ENCODE results near the gene OR56A1.
"Not testable (repeated sequence)": the region's sequence is repeated elsewhere in the genome, so short reads cannot be mapped to it uniquely, and the experiment has no call there.

Gene OR56A1, protein sequence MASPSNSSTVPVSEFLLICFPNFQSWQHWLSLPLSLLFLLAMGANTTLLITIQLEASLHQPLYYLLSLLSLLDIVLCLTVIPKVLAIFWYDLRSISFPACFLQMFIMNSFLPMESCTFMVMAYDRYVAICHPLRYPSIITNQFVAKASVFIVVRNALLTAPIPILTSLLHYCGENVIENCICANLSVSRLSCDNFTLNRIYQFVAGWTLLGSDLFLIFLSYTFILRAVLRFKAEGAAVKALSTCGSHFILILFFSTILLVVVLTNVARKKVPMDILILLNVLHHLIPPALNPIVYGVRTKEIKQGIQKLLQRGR

GRCh38 chr11:6030708-6031405 lies at the start of gene OR56A1:
TSS of gene OR56A1 (minus strand) at chr11:6030758. CDS start at chr11:6027692, 3,066 bp downstream.
- Histone ChIP-seq H2AFZ (ENCODE audit: low read length, unreplicated experiment) (no peak within 1 kb of the TSS), H3K36me3 (ENCODE audit: insufficient read depth, low read length) (no peaks in the 10 kb centered on the region), H3K4me3 (ENCODE audit: low read depth, low read length) (no peak within 1 kb of the TSS), H3K27me3 (ENCODE audit: insufficient read depth, low read length) (peaks cover 5% of the 10 kb centered on the region), H3K79me2 (ENCODE audit: control insufficient read depth, insufficient read depth, low read length, unreplicated experiment) (no peaks in the 10 kb centered on the region), H3K27ac (ENCODE audit: low read depth, low read length) (no peak within 1 kb of the TSS), H3K4me1 (ENCODE audit: control insufficient read depth, insufficient read depth, low read length, unreplicated experiment) (no peaks in the 10 kb centered on the region)

- no peaks in the 10 kb centered on the region for H3K79me2 ChIP-seq (ENCODE audit: control insufficient read depth, insufficient read depth, low read length, unreplicated experiment)
- no peak overlapping the region for H3K27ac ChIP-seq (ENCODE audit: low read depth, low read length)
- H3K4me1 ChIP-seq (ENCODE audit: control insufficient read depth, insufficient read depth, low read length, unreplicated experiment), result no peaks in the 10 kb centered on the region
- no peaks in the 10 kb centered on the region for H3K27me3 ChIP-seq (ENCODE audit: insufficient read depth, low read length)
- no peaks in the 10 kb centered on the region for H3K36me3 ChIP-seq (ENCODE audit: insufficient read depth, low read length)
- no peak overlapping the region for H3K4me3 ChIP-seq (ENCODE audit: low read depth, low read length)
- no peak overlapping the region for H2AFZ ChIP-seq (ENCODE audit: low read length, unreplicated experiment)
Measured at GRCh38 chr11:6079463-6079862, 48.9 kb upstream of the OR56A1 start.

DNA sequence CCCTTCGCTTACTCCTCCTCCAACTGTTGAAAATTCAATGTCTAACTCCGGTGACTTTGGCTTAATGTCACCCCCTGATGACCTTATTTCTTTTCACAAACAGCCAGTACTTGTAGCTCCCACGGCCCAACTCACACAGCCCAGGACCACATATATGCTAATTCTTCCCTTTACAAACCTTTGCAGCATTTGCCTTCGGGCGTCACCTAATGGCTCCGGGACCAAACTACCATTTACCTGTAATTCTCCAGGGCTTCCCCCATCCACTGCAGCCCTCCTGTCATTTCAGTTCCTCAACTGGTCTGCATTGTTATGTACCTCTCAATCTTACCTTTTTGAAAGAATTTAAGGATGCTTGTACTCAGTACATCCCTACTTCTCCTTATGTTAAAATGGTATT lies 47.2 kb upstream of the OR56A1 start:
- Histone ChIP-seq H3K36me3 (ENCODE audit: insufficient read depth, low read length) (no peaks in the 10 kb centered on the region), H3K4me1 (ENCODE audit: control insufficient read depth, insufficient read depth, low read length, unreplicated experiment) (no peaks in the 10 kb centered on the region), H3K27ac (ENCODE audit: low read depth, low read length) (no peak overlapping the region), H3K79me2 (ENCODE audit: control insufficient read depth, insufficient read depth, low read length, unreplicated experiment) (no peaks in the 10 kb centered on the region), H3K4me3 (ENCODE audit: low read depth, low read length) (no peak overlapping the region), H2AFZ (ENCODE audit: low read length, unreplicated experiment) (no peak overlapping the region), H3K27me3 (ENCODE audit: insufficient read depth, low read length) (no peaks in the 10 kb centered on the region)

- H3K4me1 ChIP-seq (ENCODE audit: control insufficient read depth, insufficient read depth, low read length, unreplicated experiment); H3K4me3 ChIP-seq (ENCODE audit: low read depth, low read length); H3K79me2 ChIP-seq (ENCODE audit: control insufficient read depth, insufficient read depth, low read length, unreplicated experiment); H3K36me3 ChIP-seq (ENCODE audit: insufficient read depth, low read length); H3K27ac ChIP-seq (ENCODE audit: low read depth, low read length); H3K27me3 ChIP-seq (ENCODE audit: insufficient read depth, low read length); H2AFZ ChIP-seq (ENCODE audit: low read length, unreplicated experiment): not testable (repeated sequence)
Measured at GRCh38 chr11:6076443-6076842, 45.9 kb upstream of the OR56A1 start.

GRCh38 chr11:6067502-6067901 lies 36.9 kb upstream of the OR56A1 start:
- H3K4me1 ChIP-seq (ENCODE audit: control insufficient read depth, insufficient read depth, low read length, unreplicated experiment), result no peaks in the 10 kb centered on the region
- no peak overlapping the region for H3K4me3 ChIP-seq (ENCODE audit: low read depth, low read length)
- H3K79me2 ChIP-seq (ENCODE audit: control insufficient read depth, insufficient read depth, low read length, unreplicated experiment), result no peaks in the 10 kb centered on the region
- H3K27ac ChIP-seq (ENCODE audit: low read depth, low read length), result no peak overlapping the region
- H3K27me3 ChIP-seq (ENCODE audit: insufficient read depth, low read length), result no peaks in the 10 kb centered on the region
- no peak overlapping the region for H2AFZ ChIP-seq (ENCODE audit: low read length, unreplicated experiment)
- H3K36me3 ChIP-seq (ENCODE audit: insufficient read depth, low read length), result no peaks in the 10 kb centered on the region

DNA sequence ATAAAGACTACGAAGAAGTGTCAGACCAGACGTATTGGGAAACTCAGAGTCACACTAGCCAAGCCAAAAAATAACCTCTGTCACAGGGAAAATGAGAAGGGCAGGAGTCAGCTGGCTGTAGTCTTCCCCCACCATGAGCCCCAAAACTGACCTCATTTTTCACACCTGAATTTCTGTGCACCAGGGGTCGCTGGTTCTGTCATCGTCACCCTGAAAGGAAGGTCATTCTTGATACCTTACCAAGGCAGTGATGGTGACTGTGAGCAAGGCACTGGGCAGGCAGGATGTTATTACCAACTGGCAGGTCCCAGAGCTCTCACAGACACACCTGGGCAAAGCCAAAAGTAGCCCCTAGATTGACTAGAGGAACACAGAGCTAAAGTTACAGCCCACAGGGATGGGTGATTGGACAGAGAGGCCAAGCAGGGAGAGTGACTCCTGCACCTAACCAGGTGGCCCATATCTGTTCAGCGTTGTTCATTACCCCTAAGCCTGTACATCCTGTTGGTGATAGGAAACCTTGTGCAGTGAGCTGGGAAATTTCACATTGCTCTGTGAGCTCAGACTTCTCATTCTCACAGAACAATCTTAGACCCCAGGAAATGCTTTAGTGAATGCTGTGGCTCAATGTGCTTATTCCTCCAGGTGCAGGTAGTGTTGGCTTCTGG lies 32.3 kb upstream of the OR56A1 start:
- Histone ChIP-seq H3K4me1 (ENCODE audit: control insufficient read depth, insufficient read depth, low read length, unreplicated experiment) (no peaks in the 10 kb centered on the region), H3K36me3 (ENCODE audit: insufficient read depth, low read length) (no peaks in the 10 kb centered on the region), H2AFZ (ENCODE audit: low read length, unreplicated experiment) (no peak overlapping the region), H3K27ac (ENCODE audit: low read depth, low read length) (no peak overlapping the region), H3K27me3 (ENCODE audit: insufficient read depth, low read length) (peaks cover 11% of the 10 kb centered on the region), H3K4me3 (ENCODE audit: low read depth, low read length) (no peak overlapping the region), H3K79me2 (ENCODE audit: control insufficient read depth, insufficient read depth, low read length, unreplicated experiment) (no peaks in the 10 kb centered on the region)

- Histone ChIP-seq H2AFZ (ENCODE audit: low read length, unreplicated experiment) (no peak overlapping the region), H3K36me3 (ENCODE audit: insufficient read depth, low read length) (no peaks in the 10 kb centered on the region), H3K4me3 (ENCODE audit: low read depth, low read length) (no peak overlapping the region), H3K27ac (ENCODE audit: low read depth, low read length) (no peak overlapping the region), H3K79me2 (ENCODE audit: control insufficient read depth, insufficient read depth, low read length, unreplicated experiment) (no peaks in the 10 kb centered on the region), H3K27me3 (ENCODE audit: insufficient read depth, low read length) (peaks cover 11% of the 10 kb centered on the region), H3K4me1 (ENCODE audit: control insufficient read depth, insufficient read depth, low read length, unreplicated experiment) (no peaks in the 10 kb centered on the region)
Measured at GRCh38 chr11:6061475-6061874, 30.9 kb upstream of the OR56A1 start.

DNA sequence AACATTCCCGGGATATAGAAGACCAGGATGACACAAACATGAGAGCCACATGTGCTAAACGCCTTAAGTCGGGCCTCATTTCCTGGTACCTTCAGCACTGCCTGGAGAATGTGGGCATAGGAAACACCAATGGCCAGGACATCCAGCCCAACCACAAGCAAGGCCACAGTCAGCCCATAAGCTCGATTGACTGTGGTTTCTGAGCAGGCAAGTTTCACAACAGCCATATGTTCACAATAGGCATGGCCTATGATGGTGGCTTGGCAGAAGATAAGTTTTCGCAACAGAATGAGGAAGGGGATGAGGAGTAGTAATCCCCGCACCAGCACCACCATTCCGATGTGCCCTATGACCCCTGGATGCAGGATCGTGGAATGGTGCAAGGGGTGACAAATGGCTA lies 26.9 kb upstream of the OR56A1 start:
- no peak overlapping the region for H3K27ac ChIP-seq (ENCODE audit: low read depth, low read length)
- no peak overlapping the region for H2AFZ ChIP-seq (ENCODE audit: low read length, unreplicated experiment)
- no peaks in the 10 kb centered on the region for H3K4me1 ChIP-seq (ENCODE audit: control insufficient read depth, insufficient read depth, low read length, unreplicated experiment)
- H3K27me3 ChIP-seq (ENCODE audit: insufficient read depth, low read length), result peaks cover 14% of the 10 kb centered on the region
- H3K4me3 ChIP-seq (ENCODE audit: low read depth, low read length), result no peak overlapping the region
- H3K79me2 ChIP-seq (ENCODE audit: control insufficient read depth, insufficient read depth, low read length, unreplicated experiment), result no peaks in the 10 kb centered on the region
- no peaks in the 10 kb centered on the region for H3K36me3 ChIP-seq (ENCODE audit: insufficient read depth, low read length)

- Histone ChIP-seq H2AFZ (ENCODE audit: low read length, unreplicated experiment) (no peak overlapping the region), H3K27me3 (ENCODE audit: insufficient read depth, low read length) (peaks cover 14% of the 10 kb centered on the region), H3K4me1 (ENCODE audit: control insufficient read depth, insufficient read depth, low read length, unreplicated experiment) (no peaks in the 10 kb centered on the region)
Measured at GRCh38 chr11:6055569-6055968, 25.0 kb upstream of the OR56A1 start.

DNA sequence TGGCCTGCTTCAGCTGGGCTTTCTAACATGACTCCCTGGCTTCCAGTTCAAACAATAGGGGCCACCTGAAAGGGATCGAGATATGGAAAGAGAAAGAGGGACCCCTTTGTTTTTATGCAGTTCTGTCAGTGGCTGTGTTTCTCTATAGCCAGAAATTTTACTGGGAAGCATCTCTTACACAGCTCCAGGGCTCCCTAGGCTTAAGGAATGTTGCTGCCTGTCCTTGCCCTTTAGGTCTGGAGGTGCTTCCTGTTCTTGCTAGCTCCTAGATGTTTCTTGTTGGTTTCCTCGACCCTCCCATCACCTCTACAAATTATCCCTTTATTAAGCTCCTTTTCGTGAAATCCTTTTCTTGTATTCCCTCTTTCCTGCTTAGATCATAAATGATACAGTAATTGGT lies 21.8 kb upstream of the OR56A1 start:
- H3K79me2 ChIP-seq (ENCODE audit: control insufficient read depth, insufficient read depth, low read length, unreplicated experiment), result no peaks in the 10 kb centered on the region
- H3K36me3 ChIP-seq (ENCODE audit: insufficient read depth, low read length), result no peaks in the 10 kb centered on the region
- H3K27ac ChIP-seq (ENCODE audit: low read depth, low read length), result no peak overlapping the region
- H3K4me1 ChIP-seq (ENCODE audit: control insufficient read depth, insufficient read depth, low read length, unreplicated experiment), result no peaks in the 10 kb centered on the region
- no peak overlapping the region for H3K4me3 ChIP-seq (ENCODE audit: low read depth, low read length)
- no peak overlapping the region for H2AFZ ChIP-seq (ENCODE audit: low read length, unreplicated experiment)
- H3K27me3 ChIP-seq (ENCODE audit: insufficient read depth, low read length), result peaks cover 3% of the 10 kb centered on the region; the same call in 1 of the 2 replicates

More at GRCh38 chr11:6055569-6055968, 25.0 kb upstream of the OR56A1 start:
- H3K36me3 ChIP-seq (ENCODE audit: insufficient read depth, low read length), result no peaks in the 10 kb centered on the region
- no peak overlapping the region for H3K4me3 ChIP-seq (ENCODE audit: low read depth, low read length)
- no peaks in the 10 kb centered on the region for H3K79me2 ChIP-seq (ENCODE audit: control insufficient read depth, insufficient read depth, low read length, unreplicated experiment)
- no peak overlapping the region for H3K27ac ChIP-seq (ENCODE audit: low read depth, low read length)
